ENCODE results near the gene SPACDR.

The SPACDR gene

GRCh38 chr7:100490483-100491191, 26.6 kb upstream of the SPACDR start:
- H3K36me3 Mint-ChIP-seq: no peaks in the 10 kb centered on the region
- no peak overlapping the region for H3K27ac Mint-ChIP-seq
- peaks cover 13% of the 10 kb centered on the region for H3K27me3 Mint-ChIP-seq
- H3K9me3 Mint-ChIP-seq: no peaks in the 10 kb centered on the region
- DNase-seq (ENCODE audit: low spot score in 2 of 2): no peak
- peak; percentile 15 for ATAC-seq (ENCODE audit: low read depth)
- peaks cover 10% of the 10 kb centered on the region for H3K4me1 Mint-ChIP-seq
- H3K4me3 Mint-ChIP-seq: no peak overlapping the region

GRCh38 chr7:100489824-100490223, 25.8 kb upstream of the SPACDR start:
- H3K9me3 Mint-ChIP-seq: no peaks in the 10 kb centered on the region

GRCh38 chr7:100489121-100489520, 25.1 kb upstream of the SPACDR start:
- Mint-ChIP-seq H3K27ac (peak overlapping the region; percentile 32), H3K9me3 (no peaks in the 10 kb centered on the region), H3K4me1 (peaks cover 10% of the 10 kb centered on the region), H3K36me3 (no peaks in the 10 kb centered on the region), H3K27me3 (peaks cover 13% of the 10 kb centered on the region), H3K4me3 (no peak overlapping the region)
- DNase-seq (ENCODE audit: low spot score in 2 of 2): no peak
- no peak for ATAC-seq (ENCODE audit: low read depth)

More at GRCh38 chr7:100489824-100490223, 25.8 kb upstream of the SPACDR start:
- DNase-seq (ENCODE audit: low spot score in 2 of 2) (no peak), ATAC-seq (ENCODE audit: low read depth) (peak; percentile 54)
- Mint-ChIP-seq H3K27ac (no peak overlapping the region), H3K4me1 (peaks cover 10% of the 10 kb centered on the region), H3K36me3 (no peaks in the 10 kb centered on the region), H3K27me3 (peaks cover 13% of the 10 kb centered on the region), H3K4me3 (no peak overlapping the region)

GRCh38 chr7:100488333-100489095, 24.5 kb upstream of the SPACDR start:
- no peaks in the 10 kb centered on the region for H3K36me3 Mint-ChIP-seq
- H3K4me3 Mint-ChIP-seq: no peak overlapping the region
- peaks cover 13% of the 10 kb centered on the region for H3K27me3 Mint-ChIP-seq
- H3K9me3 Mint-ChIP-seq: no peaks in the 10 kb centered on the region
- peaks cover 12% of the 10 kb centered on the region for H3K4me1 Mint-ChIP-seq
- no peak overlapping the region for H3K27ac Mint-ChIP-seq
- ATAC-seq (ENCODE audit: low read depth) (no peak), DNase-seq (ENCODE audit: low spot score in 2 of 2) (no peak)

GRCh38 chr7:100486753-100487446, 22.8 kb upstream of the SPACDR start:
- ATAC-seq (ENCODE audit: low read depth) (no peak), DNase-seq (ENCODE audit: low spot score in 2 of 2) (no peak)
- Mint-ChIP-seq H3K9me3 (no peaks in the 10 kb centered on the region), H3K27me3 (peaks cover 10% of the 10 kb centered on the region), H3K4me1 (peaks cover 10% of the 10 kb centered on the region), H3K27ac (no peak overlapping the region), H3K36me3 (no peaks in the 10 kb centered on the region), H3K4me3 (no peak overlapping the region)

GRCh38 chr7:100486111-100486636, 22.1 kb upstream of the SPACDR start:
- no peak overlapping the region for H3K4me3 Mint-ChIP-seq

GRCh38 chr7:100485471-100485876, 21.4 kb upstream of the SPACDR start:
- Mint-ChIP-seq H3K4me3 (no peak overlapping the region), H3K4me1 (peaks cover 10% of the 10 kb centered on the region), H3K27ac (no peak overlapping the region), H3K36me3 (no peaks in the 10 kb centered on the region), H3K27me3 (peaks cover 10% of the 10 kb centered on the region), H3K9me3 (no peaks in the 10 kb centered on the region)
- DNase-seq (ENCODE audit: low spot score in 2 of 2) (no peak), ATAC-seq (ENCODE audit: low read depth) (no peak)

More at GRCh38 chr7:100486111-100486636, 22.1 kb upstream of the SPACDR start:
- Mint-ChIP-seq H3K27me3 (peaks cover 10% of the 10 kb centered on the region), H3K36me3 (no peaks in the 10 kb centered on the region), H3K4me1 (peaks cover 10% of the 10 kb centered on the region), H3K9me3 (no peaks in the 10 kb centered on the region), H3K27ac (no peak overlapping the region)
- ATAC-seq (ENCODE audit: low read depth) (no peak), DNase-seq (ENCODE audit: low spot score in 2 of 2) (no peak)

GRCh38 chr7:100484673-100485045, 20.6 kb upstream of the SPACDR start:
- no peak for DNase-seq (ENCODE audit: low spot score in 2 of 2)
- Mint-ChIP-seq H3K9me3 (no peaks in the 10 kb centered on the region), H3K4me3 (peak overlapping the region; percentile 30), H3K27ac (no peak overlapping the region), H3K27me3 (peaks cover 6% of the 10 kb centered on the region), H3K4me1 (peaks cover 10% of the 10 kb centered on the region), H3K36me3 (no peaks in the 10 kb centered on the region)
- no peak for ATAC-seq (ENCODE audit: low read depth)

- no peak for DNase-seq (ENCODE audit: low spot score in 2 of 2)
- Mint-ChIP-seq H3K36me3 (no peaks in the 10 kb centered on the region), H3K27me3 (peaks cover 3% of the 10 kb centered on the region), H3K27ac (no peak within 1 kb of the TSS), H3K9me3 (no peaks in the 10 kb centered on the region), H3K4me1 (peaks cover 7% of the 10 kb centered on the region), H3K4me3 (peak within 1 kb of the TSS; percentile 76)
- ATAC-seq (ENCODE audit: low read depth): peak; percentile 18
Measured at GRCh38 chr7:100483722-100484672, 19.9 kb upstream of the SPACDR start, which contains the start of gene NYAP1. Gene NYAP1, plus strand, starts transcription at chr7:100483927. Its CDS starts 1,385 bp downstream, at chr7:100485312.

- ATAC-seq (ENCODE audit: low read depth): peak; percentile 61
- Mint-ChIP-seq H3K27ac (no peak overlapping the region), H3K36me3 (no peaks in the 10 kb centered on the region), H3K4me1 (peaks cover 9% of the 10 kb centered on the region), H3K4me3 (peak overlapping the region; percentile 76), H3K9me3 (no peaks in the 10 kb centered on the region), H3K27me3 (peaks cover 3% of the 10 kb centered on the region)
- DNase-seq (ENCODE audit: low spot score in 2 of 2): peak; percentile 87 to 95
Measured at GRCh38 chr7:100483090-100483721, 19.1 kb upstream of the SPACDR start.

- H3K27me3 Mint-ChIP-seq: peaks cover 3% of the 10 kb centered on the region
- ATAC-seq (ENCODE audit: low read depth) (no peak), DNase-seq (ENCODE audit: low spot score in 2 of 2) (no peak)
- H3K27ac Mint-ChIP-seq: no peak overlapping the region
- no peaks in the 10 kb centered on the region for H3K36me3 Mint-ChIP-seq
- H3K9me3 Mint-ChIP-seq: no peaks in the 10 kb centered on the region
- H3K4me3 Mint-ChIP-seq: peak overlapping the region; percentile 76
- peaks cover 11% of the 10 kb centered on the region for H3K4me1 Mint-ChIP-seq
Measured at GRCh38 chr7:100482728-100483089, 18.6 kb upstream of the SPACDR start.

GRCh38 chr7:100481466-100481865, 17.4 kb upstream of the SPACDR start:
- peaks cover 3% of the 10 kb centered on the region for H3K36me3 Mint-ChIP-seq
- no peak overlapping the region for H3K27ac Mint-ChIP-seq
- H3K27me3 Mint-ChIP-seq: peaks cover 3% of the 10 kb centered on the region
- H3K4me1 Mint-ChIP-seq: peaks cover 18% of the 10 kb centered on the region
- DNase-seq (ENCODE audit: low spot score in 2 of 2) (no peak), ATAC-seq (ENCODE audit: low read depth) (no peak)
- peak overlapping the region; percentile 41 for H3K4me3 Mint-ChIP-seq
- no peaks in the 10 kb centered on the region for H3K9me3 Mint-ChIP-seq
